Hematopoietic multipotent progenitor cell treated with erythropoietin and hydrocortisone succinate and interleukin-3 and kit ligand, for 8 days (in vitro differentiated cells): Measurements from ENCODE around the gene HEBP1.

Source experiments
- DNase-seq: peaks from one replicate; pipeline ENCODE4 v3.0.0-alpha.2; 2015

The HEBP1 gene

DNA sequence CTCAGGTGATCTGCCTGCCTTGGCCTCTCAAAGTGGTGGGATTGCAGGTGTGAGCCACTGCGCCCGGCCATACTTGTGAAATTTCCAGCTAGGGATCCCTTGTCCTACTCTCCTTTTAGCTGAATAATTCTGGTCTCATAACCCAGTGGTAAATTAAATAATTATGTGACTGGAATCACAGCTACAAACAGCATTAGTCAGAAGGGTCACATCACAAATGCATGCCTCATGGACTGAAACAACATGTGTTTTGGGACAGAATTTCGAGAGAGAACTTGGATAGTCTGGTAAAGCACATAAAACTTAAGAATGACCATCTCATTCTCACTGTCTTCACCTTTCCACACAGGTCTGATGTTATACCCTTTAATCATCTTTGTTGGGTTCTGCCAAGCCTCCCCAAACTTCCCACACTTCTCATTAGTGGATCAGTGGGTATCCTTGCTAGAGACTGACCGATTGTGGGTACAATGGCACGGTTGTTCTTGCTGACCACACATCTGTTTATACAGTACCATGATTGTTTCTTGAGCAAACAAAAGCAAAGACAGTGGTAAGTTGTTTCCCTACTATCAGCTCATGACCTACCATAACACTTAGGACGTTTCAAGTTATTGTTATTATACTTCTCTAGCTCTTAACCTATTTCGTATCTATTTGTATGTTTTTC is 53.2 kb downstream of the HEBP1 start:
- no peak for DNase-seq

DNA sequence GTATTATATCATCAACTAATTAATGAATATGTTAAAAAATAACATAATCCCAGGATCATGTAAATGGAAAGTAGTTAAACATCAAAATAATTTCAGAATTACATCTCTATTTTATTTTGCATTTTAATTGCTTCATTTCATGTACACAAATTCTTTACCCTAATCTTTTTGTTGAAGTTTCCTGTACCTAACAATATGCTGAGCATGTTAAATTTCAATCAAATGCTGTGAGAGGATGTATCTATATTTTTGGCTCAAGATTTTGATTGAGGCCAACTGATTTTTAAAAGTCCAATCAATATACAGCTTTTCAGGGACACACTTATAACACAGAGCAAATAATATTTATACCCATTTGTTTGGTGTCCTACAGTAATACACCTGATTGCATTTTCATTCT is 54.5 kb downstream of the HEBP1 start:
- no peak for DNase-seq

GRCh38 chr12:12943586-12944260 is 56.3 kb downstream of the HEBP1 start:
- no peak for DNase-seq

DNA sequence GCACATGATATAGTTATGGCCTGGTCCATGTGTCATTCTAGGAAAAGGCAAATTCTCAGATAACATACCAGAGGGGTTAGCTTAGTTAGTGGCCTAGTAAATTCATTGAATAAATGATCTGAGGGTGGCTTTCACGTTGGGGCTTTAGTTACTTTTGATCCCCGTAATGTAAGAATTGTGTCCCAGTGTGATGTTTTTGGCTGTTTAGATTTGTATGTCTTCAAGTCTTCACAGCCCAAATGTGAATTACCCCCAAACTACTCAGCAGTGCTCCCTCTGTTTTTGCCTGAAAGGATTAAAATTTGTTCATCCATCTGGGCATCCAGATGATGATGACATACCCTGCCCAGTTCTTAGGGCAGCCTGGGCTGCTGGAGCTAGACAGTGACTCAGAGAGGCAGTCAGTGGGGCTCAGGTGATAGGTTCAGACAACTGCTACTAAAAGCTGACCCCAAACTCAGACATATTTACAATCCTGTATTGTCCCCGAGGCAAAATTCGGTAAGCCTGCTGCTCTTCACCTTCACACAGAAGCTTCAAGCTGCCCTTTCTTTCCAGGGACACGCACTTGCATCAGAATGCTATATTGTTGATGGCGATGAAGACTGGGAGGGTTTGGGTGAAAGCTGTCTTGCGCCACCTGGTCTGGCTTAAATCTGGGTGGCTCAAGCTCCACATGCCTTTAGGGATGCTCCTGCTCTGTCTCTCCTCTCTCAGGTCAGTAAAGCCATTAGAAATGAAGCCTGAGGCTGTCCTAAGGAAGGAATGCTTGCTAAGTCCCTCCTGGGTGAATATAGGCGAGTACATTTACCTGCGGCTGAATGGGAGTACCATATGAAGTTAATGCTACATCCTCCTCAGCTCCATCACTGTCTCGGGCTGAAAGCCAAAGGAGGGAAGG is 58.4 kb downstream of the HEBP1 start:
- DNase-seq, result no peak

GRCh38 chr12:12939888-12940287 is 60.2 kb downstream of the HEBP1 start:
- DNase-seq, result no peak

DNA sequence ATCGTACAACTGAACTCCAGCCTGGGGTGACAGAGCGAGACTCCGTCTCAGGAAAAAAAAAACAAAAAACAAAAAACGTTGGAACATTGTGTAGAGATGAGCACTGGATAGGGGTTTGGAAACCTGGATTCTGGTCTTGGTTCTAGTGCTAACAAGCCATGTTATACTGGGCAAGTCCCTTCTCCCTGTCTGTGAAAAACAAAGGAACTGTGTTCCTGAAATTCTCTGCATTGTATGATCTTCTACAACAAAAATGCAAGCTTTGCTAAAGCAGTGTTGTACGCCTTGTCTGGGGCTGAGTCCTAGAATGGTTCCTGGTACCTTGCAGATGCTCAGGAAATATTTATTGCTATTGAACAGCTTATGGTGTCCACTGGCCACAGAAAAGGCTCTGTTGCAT is 61.5 kb downstream of the HEBP1 start:
- no peak for DNase-seq

GRCh38 chr12:12936983-12937491 is 63.0 kb downstream of the HEBP1 start:
- no peak for DNase-seq

DNA sequence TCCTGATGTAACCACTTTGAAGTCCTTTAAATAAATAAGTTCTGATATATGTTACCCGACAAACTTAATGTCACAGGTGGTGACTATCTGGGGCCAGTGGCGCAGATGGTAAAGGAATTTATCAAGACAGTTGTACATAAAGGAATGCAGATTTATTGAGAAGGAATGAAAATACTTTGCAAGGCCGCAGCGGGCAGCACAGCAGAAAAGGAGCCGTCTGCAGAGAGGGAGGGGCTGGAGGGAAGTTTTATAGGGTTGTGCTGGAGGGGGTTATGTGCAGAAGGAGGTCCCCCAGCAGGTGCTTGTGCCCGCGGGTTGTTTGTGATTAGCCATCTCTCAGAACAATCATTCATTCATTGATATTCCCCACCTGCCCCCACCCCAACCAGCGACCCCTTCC is 65.5 kb downstream of the HEBP1 start:
- DNase-seq, result no peak

DNA sequence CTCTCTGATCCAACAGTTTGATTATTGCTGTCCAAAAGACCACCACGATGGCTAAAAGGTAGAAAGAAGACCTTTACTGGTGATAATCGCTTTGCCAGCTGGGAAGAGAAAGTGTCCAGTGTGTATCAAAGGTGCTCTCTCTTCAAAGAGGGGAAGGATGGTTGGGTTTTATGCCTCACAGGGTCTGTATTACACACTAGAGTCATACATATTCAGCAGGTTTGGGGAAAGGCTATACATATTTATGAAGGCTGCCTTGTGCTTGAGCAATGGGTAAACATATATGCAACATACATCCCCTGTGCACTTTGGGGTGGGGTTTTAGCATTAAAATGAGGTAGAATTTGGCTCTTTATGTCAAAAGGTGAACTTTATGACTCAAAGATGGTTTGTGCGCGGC is 66.3 kb downstream of the HEBP1 start:
- DNase-seq, result no peak

GRCh38 chr12:12930633-12931219 is 69.3 kb downstream of the HEBP1 start:
- no peak for DNase-seq

DNA sequence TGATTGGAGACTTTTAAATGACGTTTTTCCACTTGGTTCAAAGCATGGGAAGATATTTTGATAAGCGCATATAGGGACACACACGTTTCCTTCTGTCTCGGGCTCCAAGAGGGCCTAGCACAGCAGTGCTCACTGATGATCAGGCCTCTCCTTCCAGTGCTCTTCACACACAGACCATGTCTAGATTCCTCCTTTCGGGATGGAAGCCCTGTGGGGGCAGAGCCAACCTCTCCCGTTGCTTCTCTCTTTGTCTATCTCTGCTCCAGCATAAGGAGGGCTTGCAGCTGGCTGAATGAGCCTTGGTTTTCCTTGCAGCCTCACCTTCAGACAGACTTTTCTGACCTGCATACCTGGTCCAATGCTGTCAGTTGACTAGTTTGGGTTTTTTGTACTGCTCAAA is 70.4 kb downstream of the HEBP1 start:
- DNase-seq, result no peak

DNA sequence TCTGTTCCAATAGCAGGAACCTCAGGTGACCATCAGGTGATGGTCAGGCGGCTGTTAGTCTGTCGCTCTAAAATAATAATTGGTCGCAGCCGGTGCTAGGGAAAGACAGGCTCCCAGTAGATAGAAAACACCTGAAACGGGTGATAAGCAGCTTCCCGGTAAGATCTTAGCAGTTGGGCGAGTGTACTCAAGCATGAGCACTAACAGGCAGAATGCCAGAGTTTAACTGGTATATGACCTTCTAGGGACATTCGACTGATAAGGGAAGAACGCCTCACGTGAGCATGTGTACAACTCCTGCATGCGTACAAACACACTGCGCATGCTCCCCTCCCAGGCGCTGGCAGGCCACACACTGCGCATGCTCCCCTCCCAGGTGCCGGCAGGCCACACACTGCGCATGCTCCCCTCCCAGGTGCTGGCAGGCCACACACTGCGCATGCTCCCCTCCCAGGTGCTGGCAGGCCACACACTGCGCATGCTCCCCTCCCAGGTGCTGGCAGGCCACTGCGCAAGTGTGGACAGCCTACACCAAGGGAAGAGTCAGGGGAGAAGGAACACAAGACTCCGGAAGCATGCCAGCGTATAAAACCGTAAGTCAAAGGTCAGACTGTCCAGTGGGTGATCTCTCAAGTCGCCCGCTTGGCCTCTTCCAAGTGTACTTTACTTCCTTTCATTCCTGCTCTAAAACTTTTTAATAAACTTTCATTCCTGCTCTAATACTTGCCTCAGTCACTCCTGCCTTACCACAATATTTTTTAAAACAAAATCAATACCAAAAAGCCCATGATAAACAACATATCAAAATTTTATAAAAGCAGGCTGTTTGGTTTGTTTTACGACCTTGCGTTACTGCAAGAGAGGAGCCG is 72.6 kb downstream of the HEBP1 start:
- DNase-seq, result peak; percentile 87

- DNase-seq, result no peak
These were observed 73.4 kb downstream of the HEBP1 start for GRCh38 chr12:12926571-12927071.

DNA sequence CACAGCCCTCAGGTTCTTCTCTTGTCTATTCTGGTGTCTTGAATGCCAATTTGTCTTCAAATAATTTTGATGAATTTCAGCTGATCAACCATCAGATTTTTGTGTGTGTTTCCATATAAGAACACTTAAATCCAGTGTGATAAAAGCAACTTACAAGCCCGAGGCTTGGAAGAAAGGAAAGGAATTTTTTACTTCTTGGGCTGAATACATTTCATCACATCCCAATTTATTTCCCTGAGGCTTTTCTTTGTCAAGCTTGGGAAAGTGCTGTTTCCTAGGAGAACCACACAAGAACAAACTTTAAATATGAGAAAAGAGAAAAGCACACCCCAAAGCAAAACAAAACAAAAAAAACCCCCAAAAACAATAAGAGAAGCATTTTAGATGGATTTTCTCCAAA is 74.7 kb downstream of the HEBP1 start:
- no peak for DNase-seq
